Measurements from ENCODE around the gene DIAPH3.

Gene DIAPH3

DNA sequence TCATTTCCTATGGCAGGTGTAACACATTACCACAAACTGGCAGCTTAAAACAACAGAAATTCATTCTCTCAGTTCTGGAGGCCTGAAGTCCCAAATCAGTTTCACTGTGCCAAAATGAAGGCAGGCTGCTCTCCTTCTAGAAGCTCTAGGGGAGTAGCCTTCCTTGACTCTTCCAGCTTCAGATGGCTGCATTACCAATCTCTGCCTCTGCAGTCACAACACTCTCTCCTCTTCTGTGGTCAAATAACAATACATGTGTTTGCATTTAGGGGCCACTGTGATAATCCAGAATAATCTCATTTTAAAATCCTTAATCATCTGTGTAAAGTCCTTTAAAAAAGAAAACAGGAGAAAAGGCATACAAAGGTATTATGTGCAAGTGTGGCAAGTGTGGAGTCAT is 7.8 kb downstream of the DIAPH3 start:
- no peak for DNase-seq

DNA sequence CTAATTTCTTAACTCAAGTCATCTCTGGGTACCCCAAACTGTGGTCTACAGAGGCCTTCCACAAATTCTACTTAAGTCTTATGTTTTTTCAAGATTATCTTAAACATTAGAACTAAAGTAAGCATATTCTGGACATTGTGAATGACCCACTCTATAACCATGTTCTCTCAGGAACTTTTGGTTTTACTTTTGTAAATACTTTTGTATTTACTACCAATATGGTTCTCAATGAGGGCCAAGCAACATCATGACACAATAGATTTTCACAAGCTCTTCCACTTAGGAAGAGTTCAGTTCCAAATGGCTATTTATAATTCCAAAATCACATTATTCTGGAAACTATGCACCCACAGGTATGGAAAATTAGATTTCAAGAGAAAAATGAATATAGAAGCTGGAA is 10.8 kb downstream of the DIAPH3 start:
- no peak for DNase-seq

DNA sequence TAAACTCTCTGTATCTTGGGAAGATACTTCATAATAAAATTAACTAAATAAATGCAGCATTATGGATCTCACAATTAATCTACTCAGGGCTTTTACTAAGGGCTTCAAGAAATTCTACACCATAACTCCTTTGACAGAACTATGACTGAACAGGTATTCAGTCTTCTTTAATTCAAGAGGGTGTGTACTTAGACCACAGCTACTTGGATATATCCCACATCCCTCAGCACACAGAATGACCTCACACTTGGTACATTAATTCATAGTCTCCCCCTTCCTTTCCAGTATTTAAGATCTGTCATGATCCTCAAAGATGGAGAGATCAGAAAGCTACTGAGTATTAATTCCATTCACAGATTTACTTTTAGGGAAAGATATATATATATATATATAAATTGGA is 11.6 kb downstream of the DIAPH3 start:
- no peak for DNase-seq

GRCh38 chr13:60150538-60150937 is 13.2 kb downstream of the DIAPH3 start:
- no peak for DNase-seq

GRCh38 chr13:60148918-60149317 is 14.8 kb downstream of the DIAPH3 start:
- DNase-seq, result no peak

DNA sequence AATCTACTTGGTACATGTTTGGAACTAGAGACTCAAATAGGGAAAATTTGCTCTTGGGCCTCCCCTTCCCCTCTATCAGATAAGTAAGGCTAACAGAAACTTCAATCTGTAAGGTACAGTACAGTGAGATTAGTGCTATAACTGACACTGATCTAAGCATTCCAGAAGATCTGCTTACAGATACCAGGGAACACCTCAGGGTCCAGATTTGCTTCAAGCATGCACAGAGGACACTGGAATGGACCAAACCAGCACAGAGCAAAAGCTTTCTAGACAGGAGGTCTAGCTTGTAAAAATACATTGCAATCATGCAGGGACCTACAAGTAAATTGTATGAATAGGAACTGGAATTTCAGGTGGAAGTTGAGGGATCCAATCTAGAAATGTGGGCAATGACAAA is 16.4 kb downstream of the DIAPH3 start:
- no peak for DNase-seq

DNA sequence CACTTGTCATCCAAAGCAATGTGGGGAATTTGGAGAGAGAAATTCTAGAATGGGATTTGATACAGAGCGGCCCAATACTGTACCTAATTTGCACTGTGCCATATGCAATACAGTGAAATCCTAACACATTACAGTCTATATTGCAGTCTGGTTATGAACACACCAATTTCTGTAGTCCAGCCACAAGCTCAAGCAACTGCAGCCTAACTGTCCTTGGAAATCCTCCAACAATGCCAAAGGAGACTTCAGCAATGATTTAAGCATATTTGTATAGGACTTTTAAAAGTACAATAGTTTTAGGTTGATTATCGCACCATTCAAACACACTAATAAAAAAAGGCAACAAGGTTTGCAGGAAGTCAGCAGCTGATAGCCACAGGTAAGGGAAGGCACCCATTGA is 17.3 kb downstream of the DIAPH3 start:
- no peak for DNase-seq

- no peak for DNase-seq
Measured at GRCh38 chr13:60143775-60144174, 20.0 kb downstream of the DIAPH3 start.

DNA sequence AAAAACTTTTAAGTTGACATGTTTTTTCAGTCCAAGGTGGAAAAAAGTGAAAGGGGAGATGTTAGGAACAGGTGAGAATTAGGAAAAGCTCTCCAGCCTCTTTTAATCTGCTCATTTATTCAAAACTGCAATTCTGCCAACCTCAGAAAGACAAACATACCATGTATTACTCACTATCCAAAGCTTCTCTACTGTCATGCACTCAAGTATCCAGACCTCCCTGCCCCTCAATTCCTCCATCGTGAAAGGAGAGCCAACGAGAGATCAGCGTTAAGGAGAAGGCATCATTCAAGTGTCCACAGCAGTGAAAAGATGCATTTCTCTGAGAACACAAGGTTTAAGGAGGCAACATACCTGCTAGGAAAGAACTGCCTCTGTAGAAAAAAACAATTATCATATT is 24.5 kb downstream of the DIAPH3 start:
- DNase-seq, result no peak

- no peak for DNase-seq
Measured at GRCh38 chr13:60138674-60139073, 25.1 kb downstream of the DIAPH3 start.

DNA sequence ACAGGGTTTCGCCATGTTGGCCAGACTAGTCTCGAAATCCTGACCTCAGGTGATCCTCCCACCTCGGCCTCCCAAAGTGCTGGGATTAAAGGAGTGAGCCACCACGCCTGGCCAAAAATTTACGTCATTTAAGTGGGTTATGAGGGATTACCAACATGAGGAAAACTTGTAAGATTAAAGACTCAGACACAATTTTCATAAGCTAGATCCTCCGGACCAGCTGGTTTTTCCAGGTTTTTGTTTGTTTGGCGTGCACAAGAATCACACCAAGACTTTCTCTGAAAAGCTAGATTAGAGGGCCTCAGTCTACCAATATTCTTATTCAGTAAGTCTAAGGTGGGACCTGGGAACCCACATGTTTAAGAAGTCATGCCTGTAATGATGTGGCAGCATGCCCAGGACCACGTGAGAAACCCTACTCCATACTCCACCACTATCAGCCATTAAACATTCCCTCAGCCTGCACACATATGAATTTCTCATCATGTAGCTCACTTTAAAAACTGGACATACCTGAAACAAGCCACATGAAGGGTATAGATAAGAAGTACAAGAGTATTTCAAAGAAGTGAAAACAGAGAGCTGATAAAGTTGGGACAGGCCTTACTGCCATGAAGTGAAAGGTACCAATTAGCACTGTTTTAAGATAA is 25.7 kb downstream of the DIAPH3 start:
- DNase-seq, result no peak

DNA sequence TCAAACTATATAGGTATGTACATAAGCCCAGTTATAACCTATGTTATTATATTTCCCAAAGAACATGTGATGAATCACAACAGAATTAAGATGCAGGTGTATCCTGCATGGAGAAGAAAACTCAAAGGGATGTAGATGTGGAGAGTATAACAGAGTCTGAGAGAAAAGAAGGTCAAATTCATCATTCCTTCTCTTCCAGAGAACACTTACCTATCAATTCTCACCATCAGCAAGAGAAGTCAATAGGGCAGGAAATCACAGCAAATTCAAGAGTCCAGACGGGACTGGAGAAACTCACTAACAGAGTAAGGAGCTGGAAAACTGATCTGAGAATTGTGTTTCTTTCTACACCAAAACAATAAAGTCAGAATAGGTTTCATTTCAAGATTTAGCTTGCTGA is 28.4 kb downstream of the DIAPH3 start:
- no peak for DNase-seq

DNA sequence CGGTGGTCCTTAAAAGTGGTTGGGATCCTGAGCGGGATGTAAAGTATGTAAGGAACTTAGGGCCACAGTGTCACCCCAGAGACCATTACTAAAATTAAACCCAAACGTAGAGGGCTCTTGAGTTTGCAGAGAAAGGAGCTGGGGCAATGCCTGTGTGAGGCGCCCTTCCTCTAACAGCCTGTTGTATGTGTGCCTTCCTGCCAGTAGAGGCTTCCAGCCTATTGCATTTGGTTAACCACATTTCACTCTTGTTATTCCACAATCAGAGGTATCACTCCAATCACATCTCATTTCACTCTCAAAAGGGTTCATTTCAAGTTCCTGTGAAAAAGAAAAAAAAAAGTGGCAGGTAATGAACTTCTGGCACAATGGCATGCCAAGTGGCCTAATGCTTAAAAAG is 29.4 kb downstream of the DIAPH3 start:
- DNase-seq, result no peak

- DNase-seq, result no peak
Measured at GRCh38 chr13:60121337-60121687, 42.4 kb downstream of the DIAPH3 start.

- no peak for DNase-seq
Measured at GRCh38 chr13:60120617-60121336, 43.0 kb downstream of the DIAPH3 start.

GRCh38 chr13:60118696-60119400 is 44.9 kb downstream of the DIAPH3 start:
- DNase-seq, result no peak

GRCh38 chr13:60114499-60115028 is 49.2 kb downstream of the DIAPH3 start:
- no peak for DNase-seq

GRCh38 chr13:60112771-60113170 is 51.0 kb downstream of the DIAPH3 start:
- DNase-seq, result no peak

- DNase-seq, result no peak
Measured at GRCh38 chr13:60111691-60112090, 52.0 kb downstream of the DIAPH3 start.

DNA sequence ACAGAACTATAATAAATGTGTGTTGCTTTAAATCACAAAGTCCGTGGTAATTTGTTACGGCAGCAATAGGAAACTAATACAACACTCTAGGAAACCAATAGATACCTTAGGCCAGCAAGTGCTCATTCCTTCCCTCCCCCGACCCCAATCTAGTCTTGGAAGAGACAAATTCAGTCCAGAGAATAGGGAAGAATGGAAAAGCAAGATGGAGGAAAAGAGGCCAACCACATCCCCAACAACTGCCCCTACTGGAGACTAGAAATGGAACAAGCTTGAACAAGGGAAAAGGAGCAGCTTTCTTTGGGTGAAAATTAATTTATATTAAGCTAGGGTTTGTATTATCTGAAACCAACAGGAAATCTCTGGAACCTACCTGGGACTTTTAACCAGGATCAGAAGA is 54.4 kb downstream of the DIAPH3 start:
- DNase-seq, result no peak

- DNase-seq, result no peak
Measured at GRCh38 chr13:60108589-60108988, 55.1 kb downstream of the DIAPH3 start.

- DNase-seq, result no peak
Measured at GRCh38 chr13:60099631-60100420, 63.9 kb downstream of the DIAPH3 start.

GRCh38 chr13:60095300-60095699 is 68.4 kb downstream of the DIAPH3 start:
- DNase-seq, result no peak
